H1 (cell line): ENCODE data around the gene ADD1. TPM values are rescaled to one million over a fixed set of nuclear protein-coding genes. Genes with fewer than 3 reads are reported as not detected.

Experiments used
- CTCF ChIA-PET: fragments of 300-600 bp; sonication (Branson Sonifier 250); formaldehyde crosslinking; loops from one replicate; lab custom pipeline; 2021; ENCODE audit not compliant: partially characterized antibody; lab: Charles Lee
- POLR2A ChIA-PET: fragments of 300-600 bp; sonication (Branson Sonifier 250); formaldehyde crosslinking; loops from one replicate; lab custom pipeline; 2021; ENCODE audit warnings: inconsistent platforms; ENCODE audit not compliant: partially characterized antibody; lab: Charles Lee
- DNase-seq, 2 experiments: peaks; one replicate each; pipeline versions ENCODE4 v3.0.0 to v3.0.0-alpha.2; 2010 to 2022; ENCODE audit warnings: low spot score in 2 of 2, low read depth in 1 of 2, mixed read lengths in 1 of 2
- FAIRE-seq: peaks from 2 replicates; lab custom pipeline; 2011; peaks lifted over from hg19 to GRCh38; lab: Jason Lieb, UNC
- H2AFZ ChIP-seq: 2 replicates; pipeline ENCODE4 v1.8.1; 2012; ENCODE audit warnings: low read length, inconsistent platforms
- H2AK5ac ChIP-seq: 2 replicates; pipeline ENCODE4 v1.6.1; 2013; ENCODE audit warnings: low read depth, low read length
- H2BK120ac ChIP-seq: replicated peaks from 2 replicates; pipeline ENCODE3; 2013; ENCODE audit warnings: low read depth, low read length, inconsistent platforms
- H2BK12ac ChIP-seq: 2 replicates; pipeline ENCODE4 v1.6.1; 2013; ENCODE audit warnings: low read depth, low read length
- H2BK15ac ChIP-seq: 2 replicates; pipeline ENCODE4 v1.6.1; 2013; ENCODE audit warnings: low read length
- H2BK20ac ChIP-seq: 2 replicates; pipeline ENCODE4 v1.6.1; 2013; ENCODE audit warnings: low read length
- H2BK5ac ChIP-seq: 2 replicates; pipeline ENCODE4 v1.6.1; 2013; ENCODE audit warnings: low read depth, low read length
- H3K14ac ChIP-seq: 2 replicates; pipeline ENCODE4 v1.6.1; 2013; ENCODE audit warnings: inconsistent platforms; ENCODE audit not compliant: insufficient read length
- H3K18ac ChIP-seq: 2 replicates; pipeline ENCODE4 v1.6.1; 2013; ENCODE audit warnings: low read length; ENCODE audit errors: extremely low read depth
- H3K23ac ChIP-seq: 2 replicates; pipeline ENCODE4 v1.6.1; 2013; ENCODE audit warnings: inconsistent platforms; ENCODE audit not compliant: insufficient read length
- H3K23me2 ChIP-seq: 2 replicates; pipeline ENCODE4 v1.6.1; 2013; ENCODE audit warnings: low read depth, low read length
- H3K27ac ChIP-seq: 2 replicates; pipeline ENCODE4 v1.6.1; 2011; ENCODE audit warnings: low read depth, low read length, inconsistent platforms
- H3K27me3 ChIP-seq, 4 experiments: replicated peaks in 1 of 4; 1 replicate in 1 of 4; 2 replicates in 3 of 4; pipeline versions ENCODE4 v1.6.1 to v1.8.1; 2011 to 2013; ENCODE audit warnings: low read length in 3 of 4, mild to moderate bottlenecking in 3 of 4, inconsistent platforms in 2 of 4, mixed read lengths in 2 of 4, moderate library complexity in 1 of 4; ENCODE audit not compliant: control insufficient read depth in 3 of 4, insufficient read depth in 3 of 4; ENCODE audit errors: extremely low read depth in 1 of 4
- H3K36me3 ChIP-seq, 4 experiments: 2 replicates each; pipeline versions ENCODE4 v1.6.1 to v1.8.1; 2011 to 2013; ENCODE audit warnings: mild to moderate bottlenecking in 4 of 4, low read length in 3 of 4, moderate library complexity in 2 of 4, control low read depth in 1 of 4, inconsistent platforms in 1 of 4; ENCODE audit not compliant: insufficient read depth in 4 of 4, control insufficient read depth in 2 of 4
- H3K4ac ChIP-seq: replicated peaks from 2 replicates; pipeline ENCODE3; 2013; ENCODE audit warnings: low read length, low read depth, mixed read lengths, inconsistent platforms; ENCODE audit not compliant: insufficient read length
- H3K4me1 ChIP-seq, 4 experiments: replicated peaks in 1 of 4; 1 replicate in 1 of 4; 2 replicates in 3 of 4; pipeline versions ENCODE4 v1.6.1 to v1.8.1; 2011 to 2013; ENCODE audit warnings: low read length in 3 of 4, inconsistent platforms in 2 of 4, mixed read lengths in 1 of 4; ENCODE audit not compliant: insufficient read depth in 4 of 4, control insufficient read depth in 3 of 4
- H3K4me2 ChIP-seq, 2 experiments: 2 replicates each; pipeline versions ENCODE4 v1.6.1 to v1.8.1; 2011 to 2013; ENCODE audit warnings: low read depth in 2 of 2, low read length in 2 of 2, control low read depth in 1 of 2, inconsistent platforms in 1 of 2, mild to moderate bottlenecking in 1 of 2; ENCODE audit not compliant: insufficient read depth in 1 of 2
- H3K4me3 ChIP-seq, 4 experiments: fragments of 200-600, 300-600 bp in 1 of 4; sonication (generic), shearing (Covaris generic), sonication (Bioruptor Twin) in 1 of 4; 2 replicates each; pipeline versions ENCODE4 v1.5.1 to v1.8.1; 2011 to 2016; ENCODE audit warnings: low read length in 4 of 4, low read depth in 3 of 4, control low read depth in 2 of 4, inconsistent platforms in 2 of 4, mild to moderate bottlenecking in 2 of 4, mixed read lengths in 1 of 4, moderate library complexity in 1 of 4; ENCODE audit not compliant: insufficient read depth in 2 of 4; ENCODE audit errors: extremely low read depth in 1 of 4
- H3K56ac ChIP-seq: replicated peaks from 2 replicates; pipeline ENCODE3; 2013; ENCODE audit warnings: low read depth, mild to moderate bottlenecking, mixed read lengths, low read length, inconsistent platforms; ENCODE audit not compliant: insufficient read length
- H3K79me1 ChIP-seq: 2 replicates; pipeline ENCODE4 v1.6.1; 2013; ENCODE audit warnings: low read depth, low read length, control low read depth
- H3K79me2 ChIP-seq, 2 experiments: 2 replicates each; pipeline versions ENCODE4 v1.6.1 to v1.8.1; 2012 to 2013; ENCODE audit warnings: low read length in 2 of 2, mild to moderate bottlenecking in 2 of 2, inconsistent platforms in 1 of 2; ENCODE audit not compliant: insufficient read depth in 2 of 2, control insufficient read depth in 1 of 2
- H3K9ac ChIP-seq, 4 experiments: replicated peaks in 1 of 4; 1 replicate in 1 of 4; 2 replicates in 3 of 4; pipeline versions ENCODE4 v1.6.1 to v1.8.1; 2011 to 2013; ENCODE audit warnings: low read depth in 3 of 4, low read length in 3 of 4, control low read depth in 2 of 4, mild to moderate bottlenecking in 2 of 4, moderate library complexity in 2 of 4, inconsistent platforms in 1 of 4; ENCODE audit errors: extremely low read depth in 1 of 4
- H3K9me3 ChIP-seq, 2 experiments: 2 replicates each; pipeline versions ENCODE4 v1.6.1 to v1.8.1; 2012 to 2013; ENCODE audit warnings: mild to moderate bottlenecking in 2 of 2, moderate library complexity in 2 of 2, control low read depth in 1 of 2, inconsistent platforms in 1 of 2, low read depth in 1 of 2, low read length in 1 of 2, mixed read lengths in 1 of 2; ENCODE audit not compliant: insufficient read depth in 2 of 2
- H4K20me1 ChIP-seq, 2 experiments: replicated peaks in 1 of 2; 2 replicates each; pipeline versions ENCODE3 to v1.8.1; 2011 to 2013; ENCODE audit warnings: inconsistent platforms in 2 of 2, low read length in 2 of 2, mild to moderate bottlenecking in 1 of 2; ENCODE audit not compliant: insufficient read depth in 2 of 2, control insufficient read depth in 1 of 2
- H4K5ac ChIP-seq: 2 replicates; pipeline ENCODE4 v1.6.1; 2013; ENCODE audit warnings: low read length, low read depth, mixed read lengths, inconsistent platforms; ENCODE audit not compliant: insufficient read length
- H4K8ac ChIP-seq: 2 replicates; pipeline ENCODE4 v1.8.0; 2013; ENCODE audit warnings: mild to moderate bottlenecking, moderate library complexity, low read length, inconsistent platforms; ENCODE audit not compliant: insufficient read depth; ENCODE audit errors: extremely low read depth
- H4K91ac ChIP-seq: replicated peaks from 2 replicates; pipeline ENCODE3; 2013; ENCODE audit warnings: low read length, mixed read lengths, inconsistent platforms; ENCODE audit not compliant: insufficient read length
- POLR2AphosphoS5 ChIP-seq: IDR thresholded peaks from 2 replicates; pipeline ENCODE4 v1.6.1; 2011; ENCODE audit warnings: low read depth, low read length
- RFX5 ChIP-seq: IDR thresholded peaks from 2 replicates; pipeline ENCODE4 v1.6.1; 2011; ENCODE audit warnings: low read depth, low read length, improper control_type of control experiment, borderline replicate concordance
- TBP ChIP-seq: IDR thresholded peaks from 2 replicates; pipeline ENCODE4 v1.6.1; 2011; ENCODE audit warnings: low read depth, low read length, improper control_type of control experiment
- WGBS, 2 experiments: shearing (Covaris generic) in 1 of 2; methylation state at CpG; one replicate each; pipeline versions ENCODE4 v1.1.6 to v1.1.7; 2013 to 2015; ENCODE audit warnings: low lambda C conversion rate in 2 of 2, mixed read lengths in 2 of 2, inconsistent platforms in 1 of 2, low coverage in 1 of 2, missing lambda C conversion rate in 1 of 2; ENCODE audit not compliant: insufficient replicate concordance in 2 of 2, insufficient coverage in 1 of 2, insufficient read length in 1 of 2; ENCODE audit errors: extremely low coverage in 1 of 2, missing lambda C conversion rate in 1 of 2; 5-methylcytosine and 5-hydroxymethylcytosine counted together
- polyA plus RNA-seq, 7 experiments: library from polyadenylated mRNA; depleted of rRNA in 3 of 7; stranded (reverse) in 5 of 7; unstranded in 2 of 7; fragments of >200 nt in 5 of 7; fragments of 200-250 nt in 2 of 7; gene quantifications; 1 replicate in 5 of 7; 2 replicates in 1 of 7; 4 replicates in 1 of 7; pipeline versions ENCODE4 v1.2.1 to v1.2.3, GENCODE V29; 2011 to 2013; ENCODE audit warnings: missing spikeins in 2 of 7, mixed read lengths in 2 of 7
- total RNA-seq: library from RNA; stranded (reverse); fragmentation: NEBNext Ultra II Directional; extraction: Animal tissue kit (Norgen Biotek cat#: 25700); gene quantifications from 2 replicates; pipeline ENCODE4 v1.2.1, GENCODE V29; 2021
- TF ChIP-seq, protein P1 (sequence below): IDR thresholded peaks from 2 replicates; pipeline ENCODE4 v1.6.1; 2011; ENCODE audit warnings: low read length, improper control_type of control experiment
- TF ChIP-seq, protein P2 (sequence below), 3 experiments: IDR thresholded peaks; 1 replicate in 2 of 3; 2 replicates in 1 of 3; pipeline versions ENCODE4 v1.5.1 to v1.6.1; 2011; ENCODE audit warnings: low read length in 3 of 3, mild to moderate bottlenecking in 3 of 3, inconsistent platforms in 2 of 3, low read depth in 1 of 3, moderate library complexity in 1 of 3; ENCODE audit not compliant: insufficient read depth in 1 of 3; ENCODE audit errors: control extremely low read depth in 1 of 3

ADD1 gene
- total and polyA plus RNA-seq, 2 of the 8 experiments (the other 6 are each of a cell fraction or from before 2014, with no cell fraction given): 113 to 143 TPM

DNA sequence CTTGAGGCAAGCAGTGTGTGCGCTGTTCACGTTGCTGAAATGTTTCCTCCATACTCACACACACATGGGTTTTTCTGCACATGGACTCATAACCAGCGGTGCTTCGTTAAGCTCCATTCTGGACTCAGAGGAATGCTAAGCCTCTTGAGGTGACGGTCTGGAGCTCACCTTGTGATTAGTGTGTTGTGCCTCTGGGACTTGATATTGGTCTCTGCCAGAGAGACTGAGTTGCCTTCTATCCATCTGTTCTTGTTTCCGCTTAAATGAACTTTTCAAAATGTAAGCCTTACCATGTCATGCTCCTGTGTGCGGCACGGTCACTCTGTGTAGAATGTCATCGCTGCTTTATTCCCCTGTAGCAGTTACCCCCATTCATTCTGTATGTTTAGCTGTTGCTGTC, 42.5 kb downstream of the ADD1 start:
- no peak overlapping the region for H3K27ac ChIP-seq
- peaks cover 0 to 5% (median 2%) of the 10 kb centered on the region in 4 experiments; a peak in 4 of 7 replicates for H3K4me1 ChIP-seq
- H3K4me3 ChIP-seq: no peak overlapping the region
- H2BK120ac ChIP-seq: no peak overlapping the region
- no peak overlapping the region for H4K91ac ChIP-seq
- no peak overlapping the region for H3K18ac ChIP-seq
- no peak for FAIRE-seq
- no peak overlapping the region for H2BK12ac ChIP-seq
- H3K14ac ChIP-seq: no peak overlapping the region
- H3K23me2 ChIP-seq: no peaks in the 10 kb centered on the region
- no peak overlapping the region for H3K56ac ChIP-seq
- H2BK15ac ChIP-seq: no peak overlapping the region
- H3K4ac ChIP-seq: no peak overlapping the region
- no peak overlapping the region for H3K9ac ChIP-seq
- H3K27me3 ChIP-seq: no peaks in the 10 kb centered on the region
- H4K5ac ChIP-seq: no peak overlapping the region
- H3K9me3 ChIP-seq: no peaks in the 10 kb centered on the region
- no peaks in the 10 kb centered on the region for H3K79me2 ChIP-seq
- no peaks in the 10 kb centered on the region; the same call in 1 of the 2 replicates for H3K79me1 ChIP-seq
- H3K36me3 ChIP-seq: peaks cover 2 to 24% (median 11%) of the 10 kb centered on the region in 4 experiments; a peak in 6 of 8 replicates
- no peak overlapping the region for H2BK20ac ChIP-seq
- no peak overlapping the region for H2AFZ ChIP-seq
- no peak overlapping the region for H3K4me2 ChIP-seq
- no peak for DNase-seq
- no peak overlapping the region for H2BK5ac ChIP-seq
- 95% methylated on average over 9 of the region's 9 CpGs; no CpG with 5 or more reads in 1 of the 2 experiments for WGBS, 2 experiments
- TF ChIP-seq, protein P1, sequence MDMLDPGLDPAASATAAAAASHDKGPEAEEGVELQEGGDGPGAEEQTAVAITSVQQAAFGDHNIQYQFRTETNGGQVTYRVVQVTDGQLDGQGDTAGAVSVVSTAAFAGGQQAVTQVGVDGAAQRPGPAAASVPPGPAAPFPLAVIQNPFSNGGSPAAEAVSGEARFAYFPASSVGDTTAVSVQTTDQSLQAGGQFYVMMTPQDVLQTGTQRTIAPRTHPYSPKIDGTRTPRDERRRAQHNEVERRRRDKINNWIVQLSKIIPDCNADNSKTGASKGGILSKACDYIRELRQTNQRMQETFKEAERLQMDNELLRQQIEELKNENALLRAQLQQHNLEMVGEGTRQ: no peak
- TF ChIP-seq RFX5: no peak
- TF ChIP-seq TBP: no peak
- TF ChIP-seq, protein P2, sequence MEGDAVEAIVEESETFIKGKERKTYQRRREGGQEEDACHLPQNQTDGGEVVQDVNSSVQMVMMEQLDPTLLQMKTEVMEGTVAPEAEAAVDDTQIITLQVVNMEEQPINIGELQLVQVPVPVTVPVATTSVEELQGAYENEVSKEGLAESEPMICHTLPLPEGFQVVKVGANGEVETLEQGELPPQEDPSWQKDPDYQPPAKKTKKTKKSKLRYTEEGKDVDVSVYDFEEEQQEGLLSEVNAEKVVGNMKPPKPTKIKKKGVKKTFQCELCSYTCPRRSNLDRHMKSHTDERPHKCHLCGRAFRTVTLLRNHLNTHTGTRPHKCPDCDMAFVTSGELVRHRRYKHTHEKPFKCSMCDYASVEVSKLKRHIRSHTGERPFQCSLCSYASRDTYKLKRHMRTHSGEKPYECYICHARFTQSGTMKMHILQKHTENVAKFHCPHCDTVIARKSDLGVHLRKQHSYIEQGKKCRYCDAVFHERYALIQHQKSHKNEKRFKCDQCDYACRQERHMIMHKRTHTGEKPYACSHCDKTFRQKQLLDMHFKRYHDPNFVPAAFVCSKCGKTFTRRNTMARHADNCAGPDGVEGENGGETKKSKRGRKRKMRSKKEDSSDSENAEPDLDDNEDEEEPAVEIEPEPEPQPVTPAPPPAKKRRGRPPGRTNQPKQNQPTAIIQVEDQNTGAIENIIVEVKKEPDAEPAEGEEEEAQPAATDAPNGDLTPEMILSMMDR (IDR thresholded peaks at IDR 0.05; ENCODE audit: control extremely low read depth in 1 of 3, insufficient read depth in 1 of 3, low read depth in 1 of 3, low read length in 3 of 3): no peak
- no peak for TF ChIP-seq POLR2AphosphoS5
- CTCF ChIA-PET: no interaction called here
- H2AK5ac ChIP-seq: no peak overlapping the region
- H4K20me1 ChIP-seq: no peaks in the 10 kb centered on the region
- no peak overlapping the region for H3K23ac ChIP-seq
- no peak overlapping the region for H4K8ac ChIP-seq
- POLR2A ChIA-PET: no interaction called here
